ENCODE measurements around the gene AMN.

The AMN gene

DNA sequence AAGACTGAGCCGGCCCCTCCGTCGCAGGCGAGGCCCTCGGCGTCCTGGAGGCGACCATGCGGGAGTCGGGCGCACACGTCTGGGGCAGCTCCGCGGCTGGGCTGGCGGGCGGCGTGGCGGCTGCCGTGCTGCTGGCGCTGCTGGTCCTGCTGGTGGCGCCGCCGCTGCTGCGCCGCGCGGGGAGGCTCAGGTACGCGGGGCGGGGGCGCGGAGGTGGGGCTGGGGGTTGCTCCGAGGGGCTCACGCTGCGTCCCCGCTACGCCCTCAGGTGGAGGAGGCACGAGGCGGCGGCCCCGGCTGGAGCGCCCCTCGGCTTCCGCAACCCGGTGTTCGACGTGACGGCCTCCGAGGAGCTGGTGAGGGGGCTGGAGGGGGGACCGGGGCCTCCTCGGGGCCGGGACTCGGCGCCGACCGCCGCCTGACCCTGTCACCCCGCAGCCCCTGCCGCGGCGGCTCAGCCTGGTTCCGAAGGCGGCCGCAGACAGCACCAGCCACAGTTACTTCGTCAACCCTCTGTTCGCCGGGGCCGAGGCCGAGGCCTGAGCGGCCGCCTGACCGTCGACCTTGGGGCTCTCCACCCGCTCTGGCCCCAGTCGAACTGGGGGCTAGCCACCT is 7.8 kb downstream of the AMN start:
- no peak for DNase-seq

DNA sequence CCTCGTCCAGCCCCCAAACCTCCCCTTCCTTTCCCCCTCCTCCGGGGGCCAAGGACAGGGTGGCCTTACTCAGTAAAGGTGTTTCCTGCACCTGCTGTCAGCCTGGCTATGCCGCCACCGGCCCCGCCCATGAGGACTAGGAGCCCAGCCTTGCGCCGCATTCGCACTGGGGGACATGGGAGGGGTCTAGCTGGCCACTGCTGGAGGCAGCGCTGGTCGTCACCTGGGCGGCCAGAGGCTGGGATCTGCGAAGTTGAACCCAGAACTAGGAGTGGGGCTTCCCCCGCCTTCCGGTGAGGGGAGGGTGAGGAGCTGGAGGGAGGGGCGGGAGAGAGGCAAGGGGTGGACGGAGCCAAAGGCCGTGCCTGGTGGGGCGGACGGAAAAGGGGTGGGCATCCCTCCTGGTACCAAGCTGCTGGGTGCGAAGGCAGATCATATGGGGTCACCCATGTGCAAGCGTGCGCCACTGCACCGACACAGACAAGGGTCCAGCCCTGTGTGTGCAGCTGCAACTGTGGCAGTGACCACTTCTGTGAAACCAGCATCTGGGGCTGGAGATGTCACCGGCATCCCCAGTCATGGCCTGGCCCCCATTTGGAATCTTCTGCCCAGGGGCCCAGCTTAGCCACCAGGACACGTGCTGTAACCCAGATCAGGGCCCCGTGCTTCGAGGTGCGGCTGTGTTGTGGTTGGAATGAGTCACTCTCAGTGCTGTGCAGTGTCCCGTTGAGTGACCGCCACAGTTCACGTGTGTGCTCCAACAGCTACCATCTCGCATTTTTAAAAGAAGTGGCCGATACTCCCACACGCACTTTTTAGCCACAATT is 8.5 kb downstream of the AMN start:
- DNase-seq: no peak

GRCh38 chr14:102931580-102932285 is 9.3 kb downstream of the AMN start:
- no peak for DNase-seq

- no peak for DNase-seq
Observed at GRCh38 chr14:102932484-102933248, 10.2 kb downstream of the AMN start.

- no peak for DNase-seq
Observed at GRCh38 chr14:102933618-102934231, 11.3 kb downstream of the AMN start.

DNA sequence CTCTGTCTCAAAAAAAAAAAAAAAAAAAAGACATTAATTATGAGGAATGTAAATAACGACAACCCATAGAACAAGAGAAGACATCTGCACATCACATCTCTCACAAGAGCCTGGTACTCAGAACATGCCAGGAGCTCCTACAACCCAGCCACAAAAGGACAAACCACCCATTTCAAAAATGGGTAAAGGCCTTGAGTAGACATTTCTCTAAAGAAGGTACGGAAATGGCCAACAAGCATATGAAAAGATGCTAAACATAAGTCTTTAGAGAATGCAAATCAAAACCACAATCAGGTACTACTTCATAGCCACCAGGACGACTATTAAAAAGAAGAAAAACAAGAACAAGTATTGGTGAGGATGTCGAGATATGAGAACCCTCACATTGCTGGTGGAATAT is 13.3 kb downstream of the AMN start:
- no peak for DNase-seq

DNA sequence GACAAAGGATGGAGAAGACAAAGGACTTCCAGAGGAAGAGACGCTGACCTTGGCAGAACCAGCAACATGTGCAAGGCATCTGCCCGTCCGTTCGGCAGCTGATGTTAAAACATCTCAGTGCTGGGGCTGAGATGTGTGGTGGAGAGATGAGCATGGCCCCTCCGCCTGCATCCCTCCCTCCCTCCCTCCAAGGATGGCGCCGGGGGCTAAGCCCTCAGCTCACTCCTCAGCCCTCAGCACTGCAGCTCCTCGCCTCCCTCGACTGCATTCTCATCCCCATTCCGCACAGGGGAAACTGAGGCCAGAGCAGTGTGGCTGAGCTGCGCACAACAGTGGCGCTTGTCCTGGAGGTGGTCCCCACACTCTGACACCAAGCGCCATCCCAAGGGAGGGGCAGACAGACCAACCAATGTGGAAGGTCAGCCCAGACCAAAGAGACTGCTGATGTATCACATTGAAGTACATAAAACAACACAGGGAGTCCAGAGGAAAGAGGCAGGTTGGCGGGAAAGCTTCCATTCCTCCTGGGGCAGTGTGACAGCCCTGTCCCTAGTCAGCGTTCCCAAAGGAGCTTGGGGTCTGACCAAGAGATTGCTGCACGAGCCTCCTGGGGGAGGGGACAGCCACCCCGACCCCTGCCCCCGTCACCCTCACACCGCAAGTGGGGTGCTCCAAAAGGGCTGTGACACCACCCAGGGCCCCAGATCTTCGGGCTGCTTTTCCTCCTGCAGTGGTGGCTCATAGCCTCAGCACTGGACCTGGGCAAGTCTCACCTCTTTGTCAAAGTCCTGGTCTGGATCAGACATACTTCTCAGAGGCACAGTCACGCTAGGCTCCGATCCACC is 15.1 kb downstream of the AMN start:
- no peak for DNase-seq

GRCh38 chr14:102938191-102938590 is 15.7 kb downstream of the AMN start:
- no peak for DNase-seq

GRCh38 chr14:102939329-102939728 is 16.9 kb downstream of the AMN start:
- no peak for DNase-seq

DNA sequence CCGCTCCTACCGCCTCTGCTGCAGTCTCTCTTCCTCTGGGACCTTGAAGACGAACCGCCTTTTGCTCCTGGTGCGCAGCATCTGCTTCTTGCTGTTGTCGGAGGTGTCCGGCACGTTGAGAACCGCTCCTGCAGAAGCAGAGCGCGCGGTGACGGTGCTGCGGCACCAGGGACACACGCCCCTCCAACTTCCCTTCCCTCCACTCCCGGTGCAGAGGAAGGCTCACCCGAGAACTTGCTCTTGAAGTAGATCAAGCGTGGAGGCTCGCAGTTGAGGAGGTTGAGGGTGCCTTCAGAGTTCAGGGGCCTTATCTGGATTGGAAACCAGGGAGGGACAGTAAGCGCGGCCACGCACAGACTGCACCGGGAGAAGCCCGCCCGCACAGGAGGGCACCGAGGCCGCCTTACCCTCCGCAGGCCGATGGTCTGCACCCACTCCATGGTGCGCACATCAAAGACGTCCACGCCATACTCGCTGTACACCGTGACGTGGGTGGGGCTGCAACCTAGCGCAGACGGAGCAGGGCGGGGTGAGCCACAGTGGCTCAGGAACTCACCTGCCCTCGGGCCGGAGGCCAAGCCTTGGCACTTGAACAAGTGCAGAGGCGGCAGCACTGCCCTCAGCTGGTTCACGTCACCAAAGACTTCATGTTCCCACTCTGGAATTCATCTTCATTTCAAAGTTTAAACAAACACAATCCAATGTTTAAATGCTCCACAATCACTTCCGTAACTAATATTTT is 17.5 kb downstream of the AMN start:
- no peak for DNase-seq

GRCh38 chr14:102940729-102941362 is 18.4 kb downstream of the AMN start:
- no peak for DNase-seq

GRCh38 chr14:102941419-102942011 is 19.1 kb downstream of the AMN start:
- no peak for DNase-seq

GRCh38 chr14:102942069-102942468 is 19.6 kb downstream of the AMN start:
- no peak for DNase-seq

- DNase-seq: no peak
Observed at GRCh38 chr14:102943454-102943853, 21.0 kb downstream of the AMN start.

DNA sequence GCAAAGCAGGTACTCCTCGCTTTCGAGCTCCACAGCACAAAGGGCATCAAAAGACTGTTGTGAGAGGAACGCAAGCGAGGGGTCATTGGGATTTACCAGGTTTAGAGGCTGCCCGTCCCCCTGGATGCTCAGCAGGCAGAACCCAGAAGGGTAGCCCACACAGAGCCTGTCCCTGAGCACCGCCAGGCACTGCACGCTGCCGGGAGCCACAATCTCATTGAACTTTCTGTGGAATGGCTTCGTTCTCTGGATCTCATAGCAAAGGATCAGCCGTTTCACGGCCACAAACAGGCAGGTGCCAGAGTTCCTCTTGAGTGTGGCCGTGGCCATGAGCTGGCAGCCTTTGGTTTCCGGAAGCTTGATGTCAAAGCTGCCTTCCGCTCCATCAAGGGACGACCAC is 21.5 kb downstream of the AMN start:
- DNase-seq: no peak

DNA sequence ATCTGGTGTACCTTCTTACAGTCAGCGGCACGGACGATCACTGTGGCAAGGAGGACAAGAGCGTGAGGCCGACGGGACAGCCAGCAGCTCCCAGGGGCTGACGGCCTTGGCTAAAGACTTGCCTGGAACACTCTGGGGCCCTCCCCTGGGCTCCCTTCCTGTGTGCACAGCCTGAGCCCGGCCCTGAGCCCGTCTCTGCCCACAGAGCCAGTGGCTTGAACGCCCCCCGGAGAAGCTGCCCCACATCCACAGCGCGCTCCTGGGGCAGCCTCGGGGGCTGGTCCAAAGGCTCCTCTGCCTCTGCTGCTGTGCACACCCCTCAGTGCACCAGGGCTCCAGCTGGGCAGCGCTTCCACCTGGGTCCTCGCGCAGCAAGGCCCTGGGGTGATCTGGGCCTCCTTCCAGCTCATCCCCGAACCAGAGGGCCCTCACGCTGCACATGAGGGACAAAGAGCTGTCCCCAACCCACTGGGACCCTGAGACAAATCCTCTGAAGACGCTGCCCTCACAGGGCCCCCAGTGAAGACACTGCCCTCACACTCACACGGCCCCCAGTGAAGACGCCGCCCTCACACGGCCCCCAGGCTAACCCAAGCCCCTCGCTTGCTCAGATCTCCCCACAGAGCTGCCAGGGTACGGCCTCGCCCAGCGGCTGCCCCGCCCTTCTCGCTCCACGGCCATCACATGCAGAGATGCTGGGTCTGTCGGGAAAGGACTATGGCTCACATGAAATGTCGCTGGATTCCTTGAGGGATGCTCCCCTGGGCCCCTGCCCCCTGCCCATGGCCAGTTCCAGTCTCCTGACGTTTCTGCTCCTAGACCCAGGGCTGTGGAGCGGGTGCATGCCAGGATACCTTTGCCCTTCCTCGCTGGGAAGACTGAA is 22.2 kb downstream of the AMN start:
- DNase-seq: no peak

DNA sequence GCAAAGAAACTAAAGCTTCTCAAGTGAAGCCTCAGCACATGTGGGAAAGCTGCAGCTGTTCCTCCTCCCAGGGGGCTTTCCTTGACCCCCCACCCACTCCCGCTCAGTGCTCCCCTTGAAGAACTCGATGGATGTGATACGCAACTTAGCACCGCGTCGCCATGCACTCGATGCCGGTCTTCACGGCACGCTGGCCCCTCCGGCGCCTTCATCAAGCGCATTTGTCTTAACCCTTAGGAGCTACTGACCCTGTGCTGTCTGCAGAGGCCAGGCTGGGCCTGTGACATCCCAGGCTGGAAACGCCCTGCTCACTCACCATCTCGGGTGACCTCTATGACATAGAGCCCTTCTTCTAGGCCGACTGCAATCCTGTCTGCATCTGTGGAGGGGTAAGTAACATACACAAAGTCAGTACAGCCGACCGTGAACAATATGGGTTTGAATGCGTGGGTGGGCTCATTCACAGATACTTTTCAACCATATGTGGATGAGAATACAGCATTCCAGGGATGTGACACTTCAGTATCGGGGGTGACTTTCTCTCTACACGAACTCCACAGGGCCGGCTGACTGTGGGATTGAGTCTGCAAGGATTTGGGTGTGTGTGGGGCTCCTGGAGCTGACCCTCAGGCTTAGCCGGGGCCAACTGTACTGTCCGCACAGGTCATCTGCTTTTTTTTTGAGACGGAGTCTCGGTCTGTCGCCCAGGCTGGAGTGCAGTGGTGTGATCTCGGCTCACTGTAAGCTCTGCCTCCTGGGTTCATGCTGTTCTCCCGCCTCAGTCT is 23.1 kb downstream of the AMN start:
- DNase-seq: no peak

All from activated T-cell treated with anti-CD3 and anti-CD28 coated beads for 4 hours (primary cell).